SK-N-SH (cell line): ENCODE results near the gene ANKRD9. TPM values are rescaled to one million over a fixed set of nuclear protein-coding genes. Genes with fewer than 3 reads are reported as not detected.

ENCODE experiments used
- CTCF ChIA-PET: fragments of 300-600, 350-600 bp; formaldehyde crosslinking; extraction: SDS; loops from one replicate; lab custom pipeline; 2021; lab: Yijun Ruan, JAX
- POLR2A ChIA-PET: fragments of 350-600 bp; sonication (Branson Sonifier 250); formaldehyde crosslinking; extraction: SDS; loops from one replicate; lab custom pipeline; 2020; ENCODE audit warnings: antibody characterized with exemption, inconsistent platforms; lab: Yijun Ruan, JAX
- DNase-seq: peaks from one replicate; pipeline ENCODE4 v3.0.0; 2012
- H2AFZ ChIP-seq: fragments of 200-600 bp; sonication (generic); 2 replicates; pipeline ENCODE4 v1.8.1; 2016; ENCODE audit warnings: antibody characterized with exemption, mild to moderate bottlenecking, low read depth
- H3F3A ChIP-seq: fragments of 200-600 bp; sonication (generic); replicated peaks from 2 replicates; pipeline ENCODE3; 2016; ENCODE audit warnings: antibody characterized with exemption, mild to moderate bottlenecking; ENCODE audit not compliant: insufficient read depth
- H3K27ac ChIP-seq, 2 experiments: fragments of 200-500 bp in 1 of 2; fragments of 200-600 bp in 1 of 2; sonication (Bioruptor generic) in 1 of 2; sonication (generic), shearing (Covaris generic) in 1 of 2; 2 replicates each; pipeline versions ENCODE4 v1.5.1 to v1.6.1; 2014 to 2016; ENCODE audit warnings: low read depth in 2 of 2, inconsistent platforms in 1 of 2, low read length in 1 of 2, mild to moderate bottlenecking in 1 of 2, mixed read lengths in 1 of 2
- H3K27me3 ChIP-seq: fragments of 200-600 bp; sonication (generic), shearing (Covaris generic); 2 replicates; pipeline ENCODE4 v1.6.1; 2016; ENCODE audit warnings: mixed run types; ENCODE audit not compliant: insufficient read depth
- H3K36me3 ChIP-seq, 2 experiments: fragments of 200-500 bp in 1 of 2; fragments of 200-600 bp in 1 of 2; sonication (Bioruptor generic) in 1 of 2; sonication (generic) in 1 of 2; replicated peaks in 1 of 2; 2 replicates each; pipeline versions ENCODE3 to v1.5.1; 2014 to 2016; ENCODE audit warnings: low read length in 1 of 2, mild to moderate bottlenecking in 1 of 2; ENCODE audit not compliant: insufficient read depth in 2 of 2, control insufficient read depth in 1 of 2
- H3K4me1 ChIP-seq, 2 experiments: fragments of 200-500 bp in 1 of 2; fragments of 200-600 bp in 1 of 2; sonication (Bioruptor generic) in 1 of 2; sonication (generic), shearing (Covaris generic) in 1 of 2; 2 replicates each; pipeline versions ENCODE4 v1.5.1 to v1.6.1; 2014 to 2016; ENCODE audit warnings: low read depth in 1 of 2, low read length in 1 of 2, mixed run types in 1 of 2; ENCODE audit not compliant: insufficient read depth in 2 of 2, control insufficient read depth in 1 of 2
- H3K4me2 ChIP-seq: fragments of 200-600 bp; sonication (generic), shearing (Covaris generic); 2 replicates; pipeline ENCODE4 v1.6.1; 2017; ENCODE audit warnings: mixed run types
- H3K4me3 ChIP-seq, 2 experiments: fragments of 200-500 bp in 1 of 2; fragments of 200-600 bp in 1 of 2; sonication (Bioruptor generic) in 1 of 2; sonication (generic), shearing (Covaris generic) in 1 of 2; 2 replicates each; pipeline versions ENCODE4 v1.5.1 to v1.8.1; 2014 to 2016; ENCODE audit warnings: low read depth in 2 of 2, inconsistent platforms in 1 of 2, low read length in 1 of 2, mild to moderate bottlenecking in 1 of 2, mixed read lengths in 1 of 2, moderate library complexity in 1 of 2
- H3K79me2 ChIP-seq: fragments of 200-600 bp; sonication (generic); 2 replicates; pipeline ENCODE4 v1.8.1; 2017; ENCODE audit warnings: mild to moderate bottlenecking; ENCODE audit not compliant: insufficient read depth
- H3K9ac ChIP-seq: fragments of 200-600 bp; sonication (generic); 2 replicates; pipeline ENCODE4 v1.6.1; 2017; ENCODE audit warnings: mixed run types
- H3K9me2 ChIP-seq: fragments of 200-600 bp; sonication (generic); 2 replicates; pipeline ENCODE4 v1.6.1; 2017; ENCODE audit warnings: mixed run types
- H3K9me3 ChIP-seq: fragments of 200-600 bp; sonication (generic); 2 replicates; pipeline ENCODE4 v1.6.1; 2017; ENCODE audit warnings: mixed run types, mild to moderate bottlenecking, moderate library complexity
- H4K20me1 ChIP-seq: fragments of 200-600 bp; sonication (generic); 2 replicates; pipeline ENCODE4 v1.6.1; 2017; ENCODE audit warnings: mild to moderate bottlenecking, mixed run types; ENCODE audit not compliant: insufficient read depth
- CHD2 ChIP-seq: fragments of 150-350 bp; IDR thresholded peaks from 2 replicates; pipeline ENCODE4 v1.6.1; 2018; ENCODE audit warnings: low read length; ENCODE audit not compliant: partially characterized antibody
- EP300 ChIP-seq, 2 experiments: IDR thresholded peaks; 2 replicates each; pipeline versions ENCODE4 v1.4.0 to v1.6.1; 2012; ENCODE audit warnings: borderline replicate concordance in 1 of 2, low read depth in 1 of 2, low read length in 1 of 2
- FOSL2 ChIP-seq: IDR thresholded peaks from 2 replicates; pipeline ENCODE4 v1.4.0; 2012; ENCODE audit warnings: low read depth, mild to moderate bottlenecking, moderate library complexity, borderline replicate concordance
- GABPA ChIP-seq: IDR thresholded peaks from 2 replicates; pipeline ENCODE4 v1.4.0; 2012; ENCODE audit warnings: low read depth, mild to moderate bottlenecking
- MAX ChIP-seq: IDR thresholded peaks from 2 replicates; pipeline ENCODE4 v1.4.0; 2012; ENCODE audit warnings: low read depth
- MXI1 ChIP-seq: IDR thresholded peaks from 2 replicates; pipeline ENCODE4 v1.6.1; 2012; ENCODE audit warnings: mild to moderate bottlenecking, low read depth, low read length, improper control_type of control experiment
- NRF1 ChIP-seq: IDR thresholded peaks from 2 replicates; pipeline ENCODE4 v1.6.1; 2012; ENCODE audit warnings: low read depth, mild to moderate bottlenecking, low read length
- POLR2AphosphoS5 ChIP-seq: IDR thresholded peaks from 2 replicates; pipeline ENCODE4 v1.6.1; 2012; ENCODE audit warnings: low read depth, low read length
- RAD21 ChIP-seq: IDR thresholded peaks from 2 replicates; pipeline ENCODE4 v1.6.1; 2012; ENCODE audit warnings: mild to moderate bottlenecking, low read length
- RCOR1 ChIP-seq: fragments of 150-350 bp; IDR thresholded peaks from 2 replicates; pipeline ENCODE4 v1.6.1; 2017; ENCODE audit warnings: antibody characterized with exemption, low read length
- REST ChIP-seq: IDR thresholded peaks from 2 replicates; pipeline ENCODE4 v1.6.1; 2012; ENCODE audit warnings: mild to moderate bottlenecking, low read depth, low read length, moderate library complexity
- SMC3 ChIP-seq: IDR thresholded peaks from 2 replicates; pipeline ENCODE4 v1.6.1; 2012; ENCODE audit warnings: low read depth, low read length, improper control_type of control experiment
- TAF1 ChIP-seq: IDR thresholded peaks from 2 replicates; pipeline ENCODE4 v1.6.1; 2012; ENCODE audit warnings: low read depth, mild to moderate bottlenecking, low read length, moderate library complexity, borderline replicate concordance
- TCF12 ChIP-seq: IDR thresholded peaks from 2 replicates; pipeline ENCODE4 v1.4.0; 2012
- TEAD4 ChIP-seq: IDR thresholded peaks from 2 replicates; pipeline ENCODE4 v1.4.0; 2012; ENCODE audit warnings: mild to moderate bottlenecking, borderline replicate concordance; ENCODE audit not compliant: insufficient read depth
- USF1 ChIP-seq: IDR thresholded peaks from 2 replicates; pipeline ENCODE4 v1.4.0; 2012; ENCODE audit warnings: low read depth, borderline replicate concordance
- YY1 ChIP-seq: IDR thresholded peaks from 2 replicates; pipeline ENCODE4 v1.4.0; 2012; ENCODE audit warnings: low read depth, mild to moderate bottlenecking
- ZBTB33 ChIP-seq: IDR thresholded peaks from 2 replicates; pipeline ENCODE4 v1.4.0; 2012; ENCODE audit warnings: low read depth, borderline replicate concordance
- WGBS: methylation state at CpG from one replicate; pipeline ENCODE4 v1.1.6; 2017; ENCODE audit warnings: low lambda C conversion rate; 5-methylcytosine and 5-hydroxymethylcytosine counted together
- polyA plus RNA-seq, 3 experiments: library from polyadenylated mRNA; depleted of rRNA; stranded (reverse); fragments of >200 nt; gene quantifications; 2 replicates each; pipeline ENCODE4 v1.2.3, GENCODE V29; 2012

The ANKRD9 gene
- polyA plus RNA-seq, 1 of the 3 experiments (the other 2 are of a cell fraction): 21.3 TPM

- Histone ChIP-seq H3K9me2 (no peaks in the 10 kb centered on the region), H3K4me1 (no peaks in the 10 kb centered on the region; a peak in 1 of 4 replicates), H3K4me2 (no peak overlapping the region), H3K36me3 (no peaks in the 10 kb centered on the region), H3K27ac (no peak overlapping the region), H3K9me3 (no peaks in the 10 kb centered on the region), H4K20me1 (no peaks in the 10 kb centered on the region), H3F3A (no peaks in the 10 kb centered on the region), H3K4me3 (no peak overlapping the region), H3K9ac (no peak overlapping the region), H3K79me2 (no peaks in the 10 kb centered on the region), H2AFZ (no peak overlapping the region), H3K27me3 (no peaks in the 10 kb centered on the region)
- POLR2A ChIA-PET: no interaction called here
- WGBS: 80% methylated on average over 7 of the region's 7 CpGs
- no peak for TF ChIP-seq YY1
- TF ChIP-seq FOSL2: no peak
- no peak for TF ChIP-seq RAD21
- TF ChIP-seq MXI1: no peak
- TF ChIP-seq TEAD4: no peak
- no peak for TF ChIP-seq ZBTB33
- no peak for TF ChIP-seq USF1
- TF ChIP-seq RCOR1: no peak
- no peak for TF ChIP-seq TAF1
- TF ChIP-seq TCF12: no peak
- no peak for TF ChIP-seq POLR2AphosphoS5
- CTCF ChIA-PET: interaction anchor here (1.2 to 1.3 kb wide), 2 partner anchors 10 to 54 kb away, joined by 4 read pairs; no protein-coding TSS in a partner anchor
- no peak for DNase-seq
These were observed 17.6 kb downstream of the ANKRD9 start for GRCh38 chr14:102491786-102492530.

- Histone ChIP-seq H3K79me2 (no peaks in the 10 kb centered on the region), H2AFZ (no peak overlapping the region), H3K9ac (no peak overlapping the region), H3K4me3 (no peak overlapping the region), H3F3A (no peaks in the 10 kb centered on the region), H3K27me3 (no peaks in the 10 kb centered on the region), H3K9me3 (no peaks in the 10 kb centered on the region), H3K4me2 (no peak overlapping the region), H4K20me1 (no peaks in the 10 kb centered on the region), H3K9me2 (no peaks in the 10 kb centered on the region), H3K27ac (no peak overlapping the region), H3K36me3 (no peaks in the 10 kb centered on the region), H3K4me1 (no peaks in the 10 kb centered on the region; a peak in 1 of 4 replicates)
- DNase-seq: no peak
- no peak for TF ChIP-seq SMC3
- no peak for TF ChIP-seq MAX
- no peak for TF ChIP-seq NRF1
- no peak for TF ChIP-seq GABPA
- no peak for TF ChIP-seq REST
- TF ChIP-seq RCOR1: no peak
- no peak for TF ChIP-seq TEAD4
- no peak for TF ChIP-seq FOSL2
- TF ChIP-seq POLR2AphosphoS5: no peak
- TF ChIP-seq EP300 (IDR thresholded peaks at IDR 0.05; ENCODE audit: borderline replicate concordance in 1 of 2, low read depth in 1 of 2, low read length in 1 of 2): no peak
- no peak for TF ChIP-seq CHD2
- POLR2A ChIA-PET: no interaction called here
- WGBS: 90% methylated on average over 3 of the region's 3 CpGs
- CTCF ChIA-PET: interaction anchor here (1.2 kb wide), 2 partner anchors 10 to 54 kb away, joined by 3 to 4 read pairs; no protein-coding TSS in a partner anchor
These were observed 18.2 kb downstream of the ANKRD9 start for GRCh38 chr14:102491366-102491765.
